ENCODE measurements around the gene RPP40.

The RPP40 gene

DNA sequence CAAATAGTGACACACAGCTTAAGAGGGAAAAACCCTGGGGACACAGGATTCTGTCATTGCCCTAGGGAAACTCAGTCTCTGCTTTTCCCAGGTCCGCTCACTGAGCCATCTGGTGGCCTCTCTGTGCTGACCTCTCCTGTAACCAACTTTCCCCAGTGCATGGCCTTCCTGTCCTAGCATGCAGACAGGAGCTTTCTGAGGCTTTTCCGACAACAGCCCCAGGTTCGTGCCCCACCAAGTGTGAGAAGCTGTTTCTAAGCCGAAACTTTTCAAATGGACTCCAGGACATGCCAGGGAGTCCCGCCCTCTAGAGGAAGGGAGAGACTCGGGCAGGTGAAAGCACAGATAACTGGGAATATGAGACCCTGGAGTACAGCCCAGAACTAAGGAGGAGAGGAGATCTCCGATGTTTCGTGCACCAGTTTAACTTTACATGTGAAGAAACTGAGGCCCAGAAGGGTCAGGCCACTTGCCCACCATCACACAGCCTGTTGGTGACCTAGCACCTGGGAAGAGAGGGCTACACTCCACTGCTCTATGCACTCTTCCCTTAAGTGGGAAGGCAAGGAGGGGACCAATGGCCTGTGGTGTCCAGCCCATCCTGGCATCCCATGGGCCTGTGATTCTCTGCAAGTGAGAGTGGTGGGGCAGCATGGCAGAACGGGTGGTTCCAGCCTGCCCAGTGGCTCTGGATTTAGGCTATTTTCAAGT, 46.2 kb downstream of the RPP40 start:
- no peak overlapping the region for H3K4me3 ChIP-seq (ENCODE audit: control insufficient read depth, low read depth, low read length)
- peak; percentile 38 for DNase-seq (ENCODE audit: low read depth)
- TF ChIP-seq, protein P1, sequence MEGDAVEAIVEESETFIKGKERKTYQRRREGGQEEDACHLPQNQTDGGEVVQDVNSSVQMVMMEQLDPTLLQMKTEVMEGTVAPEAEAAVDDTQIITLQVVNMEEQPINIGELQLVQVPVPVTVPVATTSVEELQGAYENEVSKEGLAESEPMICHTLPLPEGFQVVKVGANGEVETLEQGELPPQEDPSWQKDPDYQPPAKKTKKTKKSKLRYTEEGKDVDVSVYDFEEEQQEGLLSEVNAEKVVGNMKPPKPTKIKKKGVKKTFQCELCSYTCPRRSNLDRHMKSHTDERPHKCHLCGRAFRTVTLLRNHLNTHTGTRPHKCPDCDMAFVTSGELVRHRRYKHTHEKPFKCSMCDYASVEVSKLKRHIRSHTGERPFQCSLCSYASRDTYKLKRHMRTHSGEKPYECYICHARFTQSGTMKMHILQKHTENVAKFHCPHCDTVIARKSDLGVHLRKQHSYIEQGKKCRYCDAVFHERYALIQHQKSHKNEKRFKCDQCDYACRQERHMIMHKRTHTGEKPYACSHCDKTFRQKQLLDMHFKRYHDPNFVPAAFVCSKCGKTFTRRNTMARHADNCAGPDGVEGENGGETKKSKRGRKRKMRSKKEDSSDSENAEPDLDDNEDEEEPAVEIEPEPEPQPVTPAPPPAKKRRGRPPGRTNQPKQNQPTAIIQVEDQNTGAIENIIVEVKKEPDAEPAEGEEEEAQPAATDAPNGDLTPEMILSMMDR (conservative IDR thresholded peaks at IDR 0.05; ENCODE audit: control insufficient read depth, insufficient read depth, low read depth, low read length) = peak; percentile 27

DNA sequence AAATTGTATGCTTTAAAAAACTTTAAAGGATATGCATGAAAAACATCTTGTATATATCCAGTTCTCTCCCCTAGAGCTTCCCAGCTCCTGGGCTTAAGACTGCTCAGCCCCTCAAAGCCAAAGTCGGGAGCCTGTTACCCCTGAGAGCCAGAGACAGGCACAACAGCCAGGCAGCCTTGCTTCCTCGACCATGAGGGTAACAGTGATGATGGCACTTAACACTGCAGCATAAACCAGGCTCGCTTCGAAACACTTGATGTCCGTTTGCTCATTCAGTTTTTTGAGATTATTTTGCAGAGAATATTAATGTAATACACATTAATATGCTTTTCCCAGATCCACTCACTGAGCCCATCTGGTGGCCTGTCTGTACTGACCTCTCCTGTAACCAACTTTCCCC, 47.2 kb downstream of the RPP40 start:
- DNase-seq (ENCODE audit: low read depth) = no peak
- TF ChIP-seq, protein P1 (conservative IDR thresholded peaks at IDR 0.05; ENCODE audit: control insufficient read depth, insufficient read depth, low read depth, low read length) = no peak
- H3K4me3 ChIP-seq (ENCODE audit: control insufficient read depth, low read depth, low read length) = no peak overlapping the region

DNA sequence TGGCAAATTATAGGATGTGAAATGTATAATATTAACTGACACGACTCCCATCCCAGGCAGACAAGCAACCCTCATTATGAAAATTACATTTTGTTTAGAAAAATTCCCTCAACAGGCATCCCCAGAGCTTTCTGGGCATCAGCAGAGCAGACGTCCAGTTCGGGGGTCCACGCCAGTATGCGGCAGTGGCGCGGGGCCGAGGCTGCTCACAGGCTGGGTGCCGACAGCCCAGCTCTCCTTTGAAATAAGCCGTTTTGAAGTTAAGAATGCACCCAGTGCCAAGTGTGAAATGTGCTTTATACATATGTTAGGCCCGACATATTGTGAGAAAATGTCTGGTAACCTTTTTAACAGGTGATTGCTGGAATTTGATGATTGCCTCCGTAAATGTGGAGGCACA, 50.4 kb downstream of the RPP40 start:
- DNase-seq (ENCODE audit: low read depth) = no peak
- no peak overlapping the region for H3K4me3 ChIP-seq (ENCODE audit: control insufficient read depth, low read depth, low read length)
- TF ChIP-seq, protein P1 (conservative IDR thresholded peaks at IDR 0.05; ENCODE audit: control insufficient read depth, insufficient read depth, low read depth, low read length) = no peak

DNA sequence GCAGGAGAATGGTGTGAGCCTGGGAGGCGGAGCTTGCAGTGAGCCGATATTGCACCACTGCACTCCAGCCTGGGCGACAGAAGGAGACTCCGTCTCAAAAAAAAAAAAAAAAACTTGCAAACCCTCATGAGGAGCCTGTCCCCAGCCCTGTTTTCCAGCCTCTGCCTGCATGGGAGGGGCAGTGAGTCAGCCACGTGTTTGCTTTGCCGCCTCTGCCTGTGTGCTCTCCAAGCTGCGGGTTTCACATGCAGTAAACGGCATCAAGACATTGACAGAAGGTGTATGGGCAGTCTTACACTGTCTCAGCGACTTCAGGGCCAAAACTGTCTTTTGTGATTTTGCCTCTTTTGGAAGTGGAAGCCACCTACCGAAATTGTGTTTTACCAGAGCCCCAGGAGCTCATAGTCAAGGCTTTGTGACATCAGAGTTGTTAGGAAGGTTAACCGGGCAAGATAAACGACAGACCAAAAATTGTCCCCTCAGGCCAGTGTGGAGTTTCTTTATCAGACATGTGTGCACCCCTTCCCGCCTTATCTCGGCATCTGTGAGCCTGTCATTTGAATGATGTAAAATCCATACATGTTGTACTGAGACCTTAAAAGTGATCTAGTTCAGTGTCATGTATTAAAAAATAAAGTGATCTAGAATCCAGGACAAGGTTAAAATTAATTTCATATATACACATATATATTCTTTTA, 52.9 kb downstream of the RPP40 start:
- H3K4me3 ChIP-seq (ENCODE audit: control insufficient read depth, low read depth, low read length) = no peak overlapping the region
- TF ChIP-seq, protein P1 (conservative IDR thresholded peaks at IDR 0.05; ENCODE audit: control insufficient read depth, insufficient read depth, low read depth, low read length) = no peak
- DNase-seq (ENCODE audit: low read depth) = no peak

DNA sequence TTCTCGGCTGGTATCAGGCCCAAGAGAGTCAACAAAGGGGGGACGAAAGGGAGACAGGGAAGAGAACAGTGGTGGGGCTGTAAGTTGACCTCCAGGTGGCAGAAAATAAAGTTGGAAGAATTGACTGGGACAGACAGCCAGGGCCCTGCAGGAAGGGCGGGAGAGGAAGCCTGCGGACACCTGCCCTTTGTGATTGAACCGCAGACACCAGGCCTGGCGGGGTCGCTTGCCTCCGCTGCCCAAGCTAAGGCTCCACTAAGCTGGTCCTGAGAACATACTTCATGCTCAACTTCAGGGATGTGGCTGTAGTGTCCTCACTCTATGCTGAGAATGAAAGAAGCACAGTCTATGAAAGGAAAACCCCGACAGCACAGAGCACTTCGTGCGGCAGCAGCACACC, 53.8 kb downstream of the RPP40 start:
- DNase-seq (ENCODE audit: low read depth) = no peak
- TF ChIP-seq, protein P1 (conservative IDR thresholded peaks at IDR 0.05; ENCODE audit: control insufficient read depth, insufficient read depth, low read depth, low read length) = no peak
- no peak overlapping the region for H3K4me3 ChIP-seq (ENCODE audit: control insufficient read depth, low read depth, low read length)

DNA sequence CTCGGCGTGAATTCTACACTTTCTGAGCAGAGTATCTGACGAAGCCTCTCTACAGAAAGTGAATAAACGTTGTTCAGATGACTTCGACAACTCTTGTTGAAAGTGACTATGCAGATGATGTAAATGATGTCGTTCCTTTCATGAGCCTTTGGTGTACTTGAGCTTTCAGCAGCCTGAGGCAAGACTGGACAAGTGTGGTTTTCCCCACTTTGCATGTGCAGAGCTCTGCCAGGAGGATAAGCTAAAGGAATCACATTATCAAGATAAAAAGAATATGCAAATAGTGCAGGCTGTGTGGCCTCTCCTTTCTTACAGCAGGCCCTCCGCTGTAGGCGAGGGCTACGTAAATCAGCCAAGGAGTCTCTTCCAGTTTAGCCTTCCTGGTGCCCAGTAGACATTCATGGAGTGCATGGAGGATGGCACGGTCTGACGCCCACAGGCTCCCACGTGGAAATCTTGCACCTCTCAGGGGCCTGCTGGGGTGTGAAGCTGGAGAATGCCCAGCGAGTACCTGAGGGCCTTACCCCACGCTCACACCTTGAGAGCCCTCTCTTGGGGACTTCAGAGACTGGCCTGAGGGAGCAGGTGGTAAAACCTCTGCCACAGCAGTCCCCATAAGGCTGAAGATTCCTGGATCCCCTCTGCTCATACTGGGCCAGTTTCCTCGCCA, 54.9 kb downstream of the RPP40 start:
- TF ChIP-seq, protein P1 (conservative IDR thresholded peaks at IDR 0.05; ENCODE audit: control insufficient read depth, insufficient read depth, low read depth, low read length) = no peak
- no peak for DNase-seq (ENCODE audit: low read depth)

More for the DNA sequence above, 54.9 kb downstream of the RPP40 start:
- H3K4me3 ChIP-seq (ENCODE audit: control insufficient read depth, low read depth, low read length) = no peak overlapping the region
